OCI-LY3 (cell line): ENCODE results near the gene TXNDC11.
A peak's percentile ranks its signal among the peaks of the same experiment; 100 is the strongest.

ENCODE experiments used
- H2AFZ ChIP-seq: fragments of 200-600, 300-600 bp; shearing (Covaris generic); 2 replicates; pipeline ENCODE4 v1.6.0; 2014; ENCODE audit warnings: antibody characterized with exemption, low read depth, low read length
- H3K27ac ChIP-seq: fragments of 200-600, 300-600 bp; sonication (generic); 2 replicates; pipeline ENCODE4 v1.5.1; 2014; ENCODE audit warnings: mild to moderate bottlenecking, low read length, moderate library complexity, mixed read lengths
- H3K27me3 ChIP-seq: fragments of 200-600, 300-600 bp; sonication (generic); 2 replicates; pipeline ENCODE4 v1.6.1; 2014; ENCODE audit warnings: low read depth, low read length, mixed read lengths
- H3K36me3 ChIP-seq: fragments of 200-600, 300-600 bp; sonication (generic); replicated peaks from 2 replicates; pipeline ENCODE3; 2014; ENCODE audit warnings: low read depth, low read length, mixed read lengths
- H3K4me1 ChIP-seq: fragments of 300-600, 200-600 bp; sonication (generic); 2 replicates; pipeline ENCODE4 v1.6.1; 2014; ENCODE audit warnings: low read length, mixed read lengths
- H3K4me2 ChIP-seq: fragments of 200-600, 300-600 bp; sonication (generic); 2 replicates; pipeline ENCODE4 v1.6.1; 2014; ENCODE audit warnings: low read length, mixed read lengths
- H3K4me3 ChIP-seq: fragments of 300-600, 200-600 bp; sonication (generic); 2 replicates; pipeline ENCODE4 v1.5.1; 2014; ENCODE audit warnings: antibody characterized with exemption, mild to moderate bottlenecking, low read length, moderate library complexity
- H3K79me2 ChIP-seq: fragments of 300-600, 200-600 bp; shearing (Covaris generic); 2 replicates; pipeline ENCODE4 v1.6.1; 2014; ENCODE audit warnings: mild to moderate bottlenecking, low read length, mixed read lengths
- H3K9ac ChIP-seq: fragments of 300-600, 200-600 bp; shearing (Covaris generic); 2 replicates; pipeline ENCODE4 v1.6.0; 2014; ENCODE audit warnings: mild to moderate bottlenecking, low read length, moderate library complexity
- H3K9me3 ChIP-seq: fragments of 200-600, 300-600 bp; shearing (Covaris generic); 2 replicates; pipeline ENCODE4 v1.6.1; 2014; ENCODE audit warnings: low read length, mixed read lengths; ENCODE audit not compliant: insufficient read depth
- H4K20me1 ChIP-seq: fragments of 200-600, 300-600 bp; sonication (generic); 2 replicates; pipeline ENCODE4 v1.6.1; 2016; ENCODE audit warnings: low read length, mixed read lengths; ENCODE audit not compliant: insufficient read depth
- CTCF ChIP-seq: fragments of 200-600, 300-600 bp; sonication (generic); IDR thresholded peaks from 2 replicates; pipeline ENCODE4 v1.5.1; 2014; ENCODE audit warnings: antibody characterized with exemption, low read length, low read depth
- EZH2phosphoT487 ChIP-seq: fragments of 200-600 bp; shearing (Covaris generic); IDR thresholded peaks from 2 replicates; pipeline ENCODE4 v1.6.1; 2018; ENCODE audit warnings: antibody characterized with exemption, mixed run types, low read depth

The TXNDC11 gene

GRCh38 chr16:11681976-11682654 is 60.5 kb downstream of the TXNDC11 start:
- Histone ChIP-seq H3K79me2 (peaks cover 88% of the 10 kb centered on the region), H3K4me2 (peak overlapping the region; percentile 50), H3K9me3 (no peaks in the 10 kb centered on the region), H3K36me3 (peaks cover 61% of the 10 kb centered on the region), H4K20me1 (peaks cover 64% of the 10 kb centered on the region), H3K4me1 (peaks cover 89% of the 10 kb centered on the region), H3K27me3 (no peaks in the 10 kb centered on the region), H3K27ac (peak overlapping the region; percentile 83), H3K4me3 (peak overlapping the region; percentile 15; the same call in 1 of the 2 replicates), H3K9ac (no peak overlapping the region), H2AFZ (no peak overlapping the region)
- TF ChIP-seq EZH2phosphoT487 (no peak), CTCF (no peak)

- Histone ChIP-seq H3K9ac (no peak overlapping the region; the same call in 1 of the 2 replicates), H3K4me2 (peak overlapping the region; percentile 50), H3K36me3 (peaks cover 61% of the 10 kb centered on the region), H3K27me3 (no peaks in the 10 kb centered on the region), H4K20me1 (peaks cover 69% of the 10 kb centered on the region), H3K4me3 (0 out of 2 replicates have a peak overlapping the region, but pooled peaks have one; percentile 10), H3K9me3 (no peaks in the 10 kb centered on the region), H3K79me2 (peaks cover 87% of the 10 kb centered on the region), H2AFZ (no peak overlapping the region), H3K27ac (peak overlapping the region; percentile 83), H3K4me1 (peaks cover 83% of the 10 kb centered on the region)
- no peak for TF ChIP-seq CTCF
- TF ChIP-seq EZH2phosphoT487, result no peak
These were observed 61.1 kb downstream of the TXNDC11 start for GRCh38 chr16:11681556-11681955.

GRCh38 chr16:11679941-11680911 is 62.4 kb downstream of the TXNDC11 start:
- H3K27ac ChIP-seq, result peak overlapping the region; percentile 13; the same call in 1 of the 2 replicates
- no peak overlapping the region for H3K4me3 ChIP-seq
- no peak overlapping the region for H3K9ac ChIP-seq
- no peaks in the 10 kb centered on the region for H3K27me3 ChIP-seq
- peaks cover 83% of the 10 kb centered on the region for H4K20me1 ChIP-seq
- TF ChIP-seq CTCF, result no peak
- no peak for TF ChIP-seq EZH2phosphoT487
- no peak overlapping the region for H2AFZ ChIP-seq
- H3K4me1 ChIP-seq, result peaks cover 79% of the 10 kb centered on the region
- H3K9me3 ChIP-seq, result no peaks in the 10 kb centered on the region
- H3K36me3 ChIP-seq, result peaks cover 56% of the 10 kb centered on the region
- peaks cover 89% of the 10 kb centered on the region for H3K79me2 ChIP-seq
- peak overlapping the region; percentile 40 for H3K4me2 ChIP-seq

- TF ChIP-seq CTCF (no peak), EZH2phosphoT487 (no peak)
- H3K9ac ChIP-seq, result no peak overlapping the region
- no peak overlapping the region for H3K4me3 ChIP-seq
- no peak overlapping the region for H2AFZ ChIP-seq
- no peaks in the 10 kb centered on the region for H3K9me3 ChIP-seq
- no peaks in the 10 kb centered on the region for H3K27me3 ChIP-seq
- peak overlapping the region; percentile 57 for H3K4me2 ChIP-seq
- H3K27ac ChIP-seq, result no peak overlapping the region
- H4K20me1 ChIP-seq, result peaks cover 92% of the 10 kb centered on the region
- peaks cover 52% of the 10 kb centered on the region for H3K36me3 ChIP-seq
- peaks cover 70% of the 10 kb centered on the region for H3K4me1 ChIP-seq
- peaks cover 88% of the 10 kb centered on the region for H3K79me2 ChIP-seq
These were observed 63.4 kb downstream of the TXNDC11 start for GRCh38 chr16:11679250-11679649.
